Sigmoid colon (tissue), 4 donors: ENCODE results near the gene OPA3.

Experiments used
- EP300 ChIP-seq, 4 donors: sonication (generic); formaldehyde crosslinking; IDR thresholded peaks; one replicate each; pipeline ENCODE4 v1.6.1; 2017; ENCODE audit warnings: antibody characterized with exemption in 4 of 4
- POLR2A ChIP-seq, 2 donors: fragments of 450-650 bp; IDR thresholded peaks; one replicate each; pipeline ENCODE4 v1.6.1; 2016; ENCODE audit warnings: antibody characterized with exemption in 2 of 2, mild to moderate bottlenecking in 2 of 2, moderate library complexity in 2 of 2
- POLR2AphosphoS5 ChIP-seq, 4 donors: sonication (generic); formaldehyde crosslinking; IDR thresholded peaks; one replicate each; pipeline ENCODE4 v1.6.1; 2017; ENCODE audit warnings: antibody characterized with exemption in 4 of 4
- TF ChIP-seq, protein P1 (sequence below), 4 experiments: fragments of 450-650 bp in 3 of 4; fragments of 200-600 bp in 1 of 4; IDR thresholded peaks; one replicate each; pipeline ENCODE4 v1.5.1; 2016 to 2019; ENCODE audit warnings: antibody characterized with exemption in 4 of 4, mild to moderate bottlenecking in 3 of 4, moderate library complexity in 2 of 4

DNA sequence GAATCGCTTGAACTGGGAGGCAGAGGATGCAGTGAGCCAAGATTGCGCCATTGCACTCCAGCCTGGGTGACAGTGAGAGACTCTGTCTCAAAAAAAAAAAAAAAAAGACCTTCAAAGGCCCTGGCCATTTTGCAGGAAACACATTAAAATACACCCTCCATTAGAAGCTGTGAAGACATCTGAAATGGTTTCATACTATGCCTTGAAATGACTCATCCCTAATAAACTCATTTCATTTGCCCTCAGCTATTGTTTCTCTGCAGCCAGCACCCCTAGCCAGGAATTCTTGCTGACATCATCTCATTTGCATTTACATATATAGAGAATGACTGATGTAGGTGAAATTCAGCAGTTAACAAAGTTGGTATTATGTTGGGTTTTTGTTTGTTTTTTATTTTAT lies 45.9 kb upstream of the OPA3 start:
- TF ChIP-seq, protein P1, sequence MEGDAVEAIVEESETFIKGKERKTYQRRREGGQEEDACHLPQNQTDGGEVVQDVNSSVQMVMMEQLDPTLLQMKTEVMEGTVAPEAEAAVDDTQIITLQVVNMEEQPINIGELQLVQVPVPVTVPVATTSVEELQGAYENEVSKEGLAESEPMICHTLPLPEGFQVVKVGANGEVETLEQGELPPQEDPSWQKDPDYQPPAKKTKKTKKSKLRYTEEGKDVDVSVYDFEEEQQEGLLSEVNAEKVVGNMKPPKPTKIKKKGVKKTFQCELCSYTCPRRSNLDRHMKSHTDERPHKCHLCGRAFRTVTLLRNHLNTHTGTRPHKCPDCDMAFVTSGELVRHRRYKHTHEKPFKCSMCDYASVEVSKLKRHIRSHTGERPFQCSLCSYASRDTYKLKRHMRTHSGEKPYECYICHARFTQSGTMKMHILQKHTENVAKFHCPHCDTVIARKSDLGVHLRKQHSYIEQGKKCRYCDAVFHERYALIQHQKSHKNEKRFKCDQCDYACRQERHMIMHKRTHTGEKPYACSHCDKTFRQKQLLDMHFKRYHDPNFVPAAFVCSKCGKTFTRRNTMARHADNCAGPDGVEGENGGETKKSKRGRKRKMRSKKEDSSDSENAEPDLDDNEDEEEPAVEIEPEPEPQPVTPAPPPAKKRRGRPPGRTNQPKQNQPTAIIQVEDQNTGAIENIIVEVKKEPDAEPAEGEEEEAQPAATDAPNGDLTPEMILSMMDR (IDR thresholded peaks at IDR 0.05) = no peak
- TF ChIP-seq POLR2AphosphoS5 (IDR thresholded peaks at IDR 0.05) (no peak), POLR2A (IDR thresholded peaks at IDR 0.05) (no peak), EP300 (IDR thresholded peaks at IDR 0.05) (no peak)
